ENCODE results near the gene KRT9. TPM values are rescaled to one million over a fixed set of nuclear protein-coding genes. Genes with fewer than 3 reads are reported as not detected.

Gene KRT9
- total RNA-seq, 1 donor from 2014 or later, result 0.30 TPM

DNA sequence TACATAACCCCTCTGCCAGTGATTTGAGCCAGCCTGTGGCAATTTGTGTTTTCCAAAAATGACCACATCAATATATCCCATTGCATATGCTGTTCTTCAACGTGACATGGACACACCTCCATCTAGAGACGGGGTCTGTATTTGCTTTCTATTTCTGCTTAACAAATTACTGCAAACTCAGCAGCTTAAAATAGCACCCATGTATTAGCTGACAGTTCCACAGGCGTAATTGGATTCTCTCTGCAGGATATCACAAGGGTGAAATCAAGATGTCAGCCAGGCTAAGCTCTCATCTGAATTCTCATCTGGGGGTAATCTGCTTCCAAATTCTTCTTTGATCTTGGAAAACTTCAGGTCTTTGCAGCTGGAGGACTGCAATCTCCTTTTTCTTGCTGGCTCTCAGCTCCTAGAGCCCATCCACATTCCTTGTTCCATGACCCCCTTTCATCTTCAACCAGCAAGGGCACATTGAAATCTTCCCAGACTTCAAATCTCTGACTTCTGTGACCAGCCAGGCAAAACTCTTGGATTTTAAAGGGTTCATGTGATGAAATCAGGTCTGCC is 8.2 kb downstream of the KRT9 start:
- H3K4me3 Mint-ChIP-seq (ENCODE audit: unreplicated experiment), result no peak overlapping the region
- peaks cover 69% of the 10 kb centered on the region for H3K27me3 Mint-ChIP-seq (ENCODE audit: unreplicated experiment)
- no peaks in the 10 kb centered on the region for H3K4me1 Mint-ChIP-seq (ENCODE audit: unreplicated experiment)
- DNase-seq (ENCODE audit: extremely low spot score, unreplicated experiment), result no peak
- H3K36me3 Mint-ChIP-seq (ENCODE audit: unreplicated experiment), result no peaks in the 10 kb centered on the region
- no peak for TF ChIP-seq CTCF (IDR thresholded peaks at IDR 0.05)
- H3K27ac Mint-ChIP-seq (ENCODE audit: unreplicated experiment), result no peak overlapping the region
- no peaks in the 10 kb centered on the region for H3K9me3 Mint-ChIP-seq (ENCODE audit: unreplicated experiment)

DNA sequence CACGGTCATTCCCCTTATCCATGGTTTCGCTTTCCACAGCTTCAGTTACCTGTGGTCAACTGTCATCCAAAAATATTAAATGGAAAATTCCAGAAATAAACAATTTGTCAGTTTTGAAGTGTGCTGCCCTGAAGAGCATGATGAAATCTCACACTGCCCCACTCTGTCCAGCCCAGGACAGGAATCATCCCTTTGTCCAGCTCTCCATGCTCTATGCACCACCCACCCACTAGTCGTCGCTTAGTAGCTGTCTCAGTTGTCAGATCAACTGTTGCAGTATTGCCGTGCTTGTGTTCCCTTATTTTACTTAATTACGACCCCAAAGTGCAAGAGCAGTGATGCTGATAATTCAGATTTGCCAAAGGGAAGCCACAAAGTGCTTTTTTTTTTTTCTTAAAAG is 10.3 kb downstream of the KRT9 start:
- Mint-ChIP-seq H3K4me1 (ENCODE audit: unreplicated experiment) (no peaks in the 10 kb centered on the region), H3K27ac (ENCODE audit: unreplicated experiment) (no peak overlapping the region)

GRCh38 chr17:41559548-41559947 is 12.3 kb downstream of the KRT9 start:
- no peak for TF ChIP-seq CTCF (IDR thresholded peaks at IDR 0.05)
- Mint-ChIP-seq H3K4me1 (ENCODE audit: unreplicated experiment) (no peaks in the 10 kb centered on the region), H3K27ac (ENCODE audit: unreplicated experiment) (no peak overlapping the region), H3K4me3 (ENCODE audit: unreplicated experiment) (no peak overlapping the region), H3K36me3 (ENCODE audit: unreplicated experiment) (no peaks in the 10 kb centered on the region), H3K27me3 (ENCODE audit: unreplicated experiment) (peaks cover 68% of the 10 kb centered on the region), H3K9me3 (ENCODE audit: unreplicated experiment) (no peaks in the 10 kb centered on the region)
- DNase-seq (ENCODE audit: extremely low spot score, unreplicated experiment), result no peak

More for the DNA sequence above, 10.3 kb downstream of the KRT9 start:
- Mint-ChIP-seq H3K36me3 (ENCODE audit: unreplicated experiment) (no peaks in the 10 kb centered on the region), H3K9me3 (ENCODE audit: unreplicated experiment) (no peaks in the 10 kb centered on the region), H3K4me3 (ENCODE audit: unreplicated experiment) (no peak overlapping the region), H3K27me3 (ENCODE audit: unreplicated experiment) (peaks cover 69% of the 10 kb centered on the region)
- TF ChIP-seq CTCF (IDR thresholded peaks at IDR 0.05), result no peak
- no peak for DNase-seq (ENCODE audit: extremely low spot score, unreplicated experiment)

DNA sequence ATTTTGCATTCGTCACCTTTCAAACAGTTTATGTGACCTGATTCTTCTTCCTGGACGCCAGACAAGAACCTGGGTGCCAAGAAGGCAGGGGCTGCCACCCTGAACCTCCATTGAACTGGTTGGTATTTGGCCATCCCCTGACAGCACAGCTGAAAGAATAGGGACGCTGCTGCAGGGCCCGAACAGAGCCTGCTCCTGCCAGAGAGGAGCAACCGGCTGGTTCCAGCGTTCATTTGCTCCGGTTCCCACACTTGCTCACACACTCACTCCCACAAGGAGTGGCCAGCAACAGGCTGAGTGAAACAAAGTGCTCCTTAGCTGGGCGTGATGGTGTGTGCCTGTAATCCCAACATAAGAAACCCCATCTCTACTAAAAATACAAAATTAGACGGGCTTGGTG is 14.9 kb downstream of the KRT9 start:
- no peak overlapping the region for H3K4me3 Mint-ChIP-seq (ENCODE audit: unreplicated experiment)
- H3K36me3 Mint-ChIP-seq (ENCODE audit: unreplicated experiment), result no peaks in the 10 kb centered on the region
- H3K27ac Mint-ChIP-seq (ENCODE audit: unreplicated experiment), result no peak overlapping the region
- DNase-seq (ENCODE audit: extremely low spot score, unreplicated experiment), result no peak
- H3K27me3 Mint-ChIP-seq (ENCODE audit: unreplicated experiment), result peaks cover 49% of the 10 kb centered on the region
- TF ChIP-seq CTCF (IDR thresholded peaks at IDR 0.05), result no peak
- H3K4me1 Mint-ChIP-seq (ENCODE audit: unreplicated experiment), result peaks cover 4% of the 10 kb centered on the region
- no peaks in the 10 kb centered on the region for H3K9me3 Mint-ChIP-seq (ENCODE audit: unreplicated experiment)

- Mint-ChIP-seq H3K36me3 (ENCODE audit: unreplicated experiment) (no peaks in the 10 kb centered on the region), H3K27ac (ENCODE audit: unreplicated experiment) (no peak overlapping the region), H3K27me3 (ENCODE audit: unreplicated experiment) (peaks cover 43% of the 10 kb centered on the region), H3K9me3 (ENCODE audit: unreplicated experiment) (no peaks in the 10 kb centered on the region), H3K4me3 (ENCODE audit: unreplicated experiment) (no peak overlapping the region), H3K4me1 (ENCODE audit: unreplicated experiment) (peaks cover 10% of the 10 kb centered on the region)
- DNase-seq (ENCODE audit: extremely low spot score, unreplicated experiment), result no peak
- no peak for TF ChIP-seq CTCF (IDR thresholded peaks at IDR 0.05)
These were observed 15.6 kb downstream of the KRT9 start for GRCh38 chr17:41556306-41556705.
